Choroid plexus epithelial cell (primary cell): ENCODE measurements around the gene EOLA2.

Experiments used
- DNase-seq: peaks from one replicate; pipeline ENCODE4 v3.0.0-alpha.2; 2010; ENCODE audit warnings: low read depth
- H3K4me3 ChIP-seq: 2 replicates; pipeline ENCODE4 v1.5.1; 2011; ENCODE audit warnings: low read depth, mild to moderate bottlenecking, control low read depth, low read length, moderate library complexity
- CTCF ChIP-seq: conservative IDR thresholded peaks from 2 replicates; pipeline ENCODE4 v1.5.1; 2011; ENCODE audit warnings: low read depth, mild to moderate bottlenecking, control low read depth, inconsistent platforms, low read length, moderate library complexity

The EOLA2 gene

GRCh38 chrX:149938427-149938880, at the start of gene EOLA2:
Gene EOLA2, minus strand, starts transcription at chrX:149938491. Its CDS starts 4,617 bp downstream, at chrX:149933874.
- TF ChIP-seq CTCF: peak; percentile 69
- peak; percentile 99 for DNase-seq
- H3K4me3 ChIP-seq: peak within 1 kb of the TSS; percentile 79

GRCh38 chrX:149987613-149988012, 49.3 kb upstream of the EOLA2 start:
- H3K4me3 ChIP-seq: no peak overlapping the region
- no peak for DNase-seq
- TF ChIP-seq CTCF: no peak

GRCh38 chrX:149984411-149984810, 46.1 kb upstream of the EOLA2 start:
- TF ChIP-seq CTCF: no peak
- no peak for DNase-seq
- H3K4me3 ChIP-seq: no peak overlapping the region

- TF ChIP-seq CTCF: no peak
- no peak for DNase-seq
- no peak overlapping the region for H3K4me3 ChIP-seq
These were observed 44.0 kb upstream of the EOLA2 start for GRCh38 chrX:149982310-149982709.

GRCh38 chrX:149979126-149979644, 40.9 kb upstream of the EOLA2 start:
- no peak for TF ChIP-seq CTCF
- DNase-seq: no peak
- H3K4me3 ChIP-seq: no peak overlapping the region

GRCh38 chrX:149962859-149963757, 24.8 kb upstream of the EOLA2 start:
- DNase-seq: peak; percentile 77
- peak; percentile 80 for TF ChIP-seq CTCF
- H3K4me3 ChIP-seq: no peak overlapping the region

GRCh38 chrX:149962010-149962409, 23.7 kb upstream of the EOLA2 start:
- no peak overlapping the region for H3K4me3 ChIP-seq
- no peak for DNase-seq
- TF ChIP-seq CTCF: no peak
